Hepatocyte (in vitro differentiated cells): ENCODE measurements around the gene COG1. TPM values are rescaled to one million over a fixed set of nuclear protein-coding genes. Genes with fewer than 3 reads are reported as not detected.

Source experiments
- DNase-seq: peaks from one replicate; pipeline ENCODE4 v3.0.0-alpha.2; 2016; ENCODE audit warnings: low spot score
- H2AFZ ChIP-seq: fragments of 200-600 bp; sonication (generic); 2 replicates; pipeline ENCODE4 v1.6.0; 2016; ENCODE audit warnings: antibody characterized with exemption, mild to moderate bottlenecking
- H3K27ac ChIP-seq: fragments of 200-600 bp; sonication (generic); 2 replicates; pipeline ENCODE4 v1.5.1; 2016; ENCODE audit warnings: mild to moderate bottlenecking
- H3K27me3 ChIP-seq: fragments of 200-600 bp; sonication (generic); 2 replicates; pipeline ENCODE4 v1.6.1; 2016
- H3K36me3 ChIP-seq: fragments of 200-600 bp; sonication (generic); replicated peaks from 2 replicates; pipeline ENCODE4 v1.5.1; 2016; ENCODE audit warnings: low read depth; ENCODE audit not compliant: insufficient read depth
- H3K4me1 ChIP-seq: fragments of 200-600 bp; sonication (generic); 2 replicates; pipeline ENCODE4 v1.5.1; 2016; ENCODE audit warnings: mild to moderate bottlenecking, moderate library complexity; ENCODE audit not compliant: insufficient read depth
- H3K4me2 ChIP-seq: fragments of 200-600 bp; sonication (generic); 2 replicates; pipeline ENCODE4 v1.6.0; 2016
- H3K4me3 ChIP-seq: fragments of 200-600 bp; sonication (generic); 2 replicates; pipeline ENCODE4 v1.5.1; 2016; ENCODE audit warnings: mild to moderate bottlenecking
- H3K79me2 ChIP-seq: fragments of 200-600 bp; sonication (generic); 2 replicates; pipeline ENCODE4 v1.6.0; 2017; ENCODE audit warnings: mild to moderate bottlenecking
- H3K9me2 ChIP-seq: fragments of 200-600 bp; sonication (generic); replicated peaks from 2 replicates; pipeline ENCODE4 v1.6.0; 2017; ENCODE audit warnings: mild to moderate bottlenecking; ENCODE audit not compliant: insufficient read depth
- H3K9me3 ChIP-seq: fragments of 200-600 bp; sonication (generic); 2 replicates; pipeline ENCODE4 v1.5.1; 2016; ENCODE audit warnings: low read depth, mild to moderate bottlenecking
- H4K20me1 ChIP-seq: fragments of 200-600 bp; sonication (generic); 2 replicates; pipeline ENCODE4 v1.6.0; 2016; ENCODE audit warnings: mild to moderate bottlenecking; ENCODE audit not compliant: insufficient read depth, poor library complexity, severe bottlenecking
- EZH2 ChIP-seq: fragments of 200-600 bp; sonication (generic); IDR thresholded peaks from 2 replicates; pipeline ENCODE4 v1.6.1; 2016; ENCODE audit warnings: antibody characterized with exemption, mild to moderate bottlenecking, borderline replicate concordance
- EZH2phosphoT487 ChIP-seq: fragments of 200-600 bp; sonication (generic); IDR thresholded peaks from one replicate; pipeline ENCODE4 v1.6.1; 2018; ENCODE audit warnings: antibody characterized with exemption, mild to moderate bottlenecking, low read depth, moderate library complexity; ENCODE audit not compliant: unreplicated experiment, severe bottlenecking
- WGBS: methylation state at CpG from one replicate; pipeline ENCODE4 v1.1.6; 2016; ENCODE audit warnings: low lambda C conversion rate; ENCODE audit errors: missing lambda C conversion rate; 5-methylcytosine and 5-hydroxymethylcytosine counted together
- polyA plus RNA-seq: library from polyadenylated mRNA; unstranded; fragments of >200 nt; fragmentation: Nextera tagmentation; extraction: Ambion mirVana; gene quantifications from 2 replicates; pipeline ENCODE4 v1.2.1, GENCODE V29; 2016
- total RNA-seq: library from RNA; depleted of rRNA; stranded (reverse); fragments of >200 nt; gene quantifications from 2 replicates; pipeline ENCODE4 v1.2.3, GENCODE V29; 2014
- TF ChIP-seq, protein P1 (sequence below): fragments of 200-600 bp; sonication (generic); IDR thresholded peaks from 2 replicates; pipeline ENCODE4 v1.5.1; 2016; ENCODE audit warnings: antibody characterized with exemption, mild to moderate bottlenecking; ENCODE audit not compliant: poor library complexity

The COG1 gene
- total and polyA plus RNA-seq, 2 experiments from 2014 or later = 19.6 to 26.8 TPM

DNA sequence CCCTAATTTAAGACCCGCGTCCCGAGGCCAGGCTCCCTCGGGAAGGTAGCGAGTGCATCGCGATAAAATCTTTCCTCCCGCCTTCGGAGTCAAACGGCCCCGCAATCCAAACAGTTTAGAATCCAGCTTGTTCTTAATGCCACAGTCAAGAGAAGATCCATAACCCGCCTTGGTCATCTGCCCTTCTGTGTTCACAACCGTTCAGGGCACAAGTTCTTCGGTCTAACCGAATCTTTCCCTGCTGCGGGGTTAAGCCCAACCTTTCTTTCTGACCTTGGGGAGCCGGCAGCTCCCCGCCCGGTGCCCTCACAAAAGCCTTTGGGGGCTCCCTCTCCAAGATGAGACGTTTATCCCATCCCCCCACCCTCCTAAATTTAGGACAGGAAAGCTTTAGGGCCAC, 38.5 kb downstream of the COG1 start:
- Histone ChIP-seq H3K9me3 (no peaks in the 10 kb centered on the region), H3K36me3 (no peaks in the 10 kb centered on the region), H2AFZ (peak overlapping the region; percentile 67), H3K4me2 (peak overlapping the region; percentile 92), H3K4me1 (peaks cover 7% of the 10 kb centered on the region), H3K4me3 (peak overlapping the region; percentile 70), H3K27me3 (no peaks in the 10 kb centered on the region), H4K20me1 (peaks cover 4% of the 10 kb centered on the region), H3K9me2 (no peaks in the 10 kb centered on the region), H3K27ac (peak overlapping the region; percentile 65), H3K79me2 (peaks cover 73% of the 10 kb centered on the region)
- under 1% methylated on average over 19 of the region's 20 CpGs for WGBS
- peak; percentile 45 for DNase-seq
- TF ChIP-seq EZH2 = no peak
- TF ChIP-seq, protein P1, sequence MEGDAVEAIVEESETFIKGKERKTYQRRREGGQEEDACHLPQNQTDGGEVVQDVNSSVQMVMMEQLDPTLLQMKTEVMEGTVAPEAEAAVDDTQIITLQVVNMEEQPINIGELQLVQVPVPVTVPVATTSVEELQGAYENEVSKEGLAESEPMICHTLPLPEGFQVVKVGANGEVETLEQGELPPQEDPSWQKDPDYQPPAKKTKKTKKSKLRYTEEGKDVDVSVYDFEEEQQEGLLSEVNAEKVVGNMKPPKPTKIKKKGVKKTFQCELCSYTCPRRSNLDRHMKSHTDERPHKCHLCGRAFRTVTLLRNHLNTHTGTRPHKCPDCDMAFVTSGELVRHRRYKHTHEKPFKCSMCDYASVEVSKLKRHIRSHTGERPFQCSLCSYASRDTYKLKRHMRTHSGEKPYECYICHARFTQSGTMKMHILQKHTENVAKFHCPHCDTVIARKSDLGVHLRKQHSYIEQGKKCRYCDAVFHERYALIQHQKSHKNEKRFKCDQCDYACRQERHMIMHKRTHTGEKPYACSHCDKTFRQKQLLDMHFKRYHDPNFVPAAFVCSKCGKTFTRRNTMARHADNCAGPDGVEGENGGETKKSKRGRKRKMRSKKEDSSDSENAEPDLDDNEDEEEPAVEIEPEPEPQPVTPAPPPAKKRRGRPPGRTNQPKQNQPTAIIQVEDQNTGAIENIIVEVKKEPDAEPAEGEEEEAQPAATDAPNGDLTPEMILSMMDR = no peak
- no peak for TF ChIP-seq EZH2phosphoT487

DNA sequence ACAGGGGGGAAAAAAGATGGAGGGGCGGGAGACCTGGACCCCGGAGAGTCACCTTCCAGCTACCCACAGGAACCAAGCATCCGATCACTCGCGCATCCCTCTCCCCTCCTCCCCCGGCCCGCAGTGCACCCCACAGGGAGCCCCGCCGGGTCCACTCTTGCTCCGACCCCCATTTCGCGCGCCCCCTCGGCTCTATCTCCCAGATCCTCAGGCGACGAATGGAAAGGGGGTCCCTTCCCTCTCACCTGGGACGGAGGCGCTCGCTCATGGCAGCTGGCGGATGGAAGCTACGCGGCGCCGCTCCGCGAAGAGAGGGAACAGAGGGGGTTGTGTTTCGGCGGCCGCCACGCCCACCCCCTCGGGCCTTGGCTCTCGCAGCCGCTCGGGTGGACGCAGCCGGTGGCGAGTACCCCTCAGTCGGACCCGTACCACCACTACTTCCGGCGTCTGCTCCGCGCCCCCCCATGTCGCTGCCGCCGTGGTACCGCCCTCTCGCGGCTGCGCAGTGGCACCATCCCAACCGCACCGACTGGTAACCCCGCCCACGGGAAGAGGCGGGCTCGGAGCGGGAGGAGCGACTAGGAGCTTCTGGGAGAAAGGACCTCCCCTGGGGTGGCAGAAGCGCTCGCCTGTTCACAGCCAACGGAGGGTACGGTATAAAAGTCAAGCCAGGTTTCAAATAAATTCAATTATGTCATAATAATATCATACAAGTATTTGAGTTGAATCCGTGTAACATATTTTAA, 39.2 kb downstream of the COG1 start:
- under 1% methylated on average over 54 of the region's 63 CpGs for WGBS
- TF ChIP-seq EZH2phosphoT487 = no peak
- no peaks in the 10 kb centered on the region for H3K36me3 ChIP-seq
- peak; percentile 98 for DNase-seq
- peak overlapping the region; percentile 70 for H3K4me3 ChIP-seq
- H3K79me2 ChIP-seq = peaks cover 73% of the 10 kb centered on the region
- no peaks in the 10 kb centered on the region for H3K9me3 ChIP-seq
- H3K4me1 ChIP-seq = peaks cover 7% of the 10 kb centered on the region
- H4K20me1 ChIP-seq = peaks cover 4% of the 10 kb centered on the region
- H3K27ac ChIP-seq = peak overlapping the region; percentile 76
- peak overlapping the region; percentile 67 for H2AFZ ChIP-seq
- H3K9me2 ChIP-seq = no peaks in the 10 kb centered on the region
- H3K4me2 ChIP-seq = peak overlapping the region; percentile 92
- H3K27me3 ChIP-seq = no peaks in the 10 kb centered on the region

DNA sequence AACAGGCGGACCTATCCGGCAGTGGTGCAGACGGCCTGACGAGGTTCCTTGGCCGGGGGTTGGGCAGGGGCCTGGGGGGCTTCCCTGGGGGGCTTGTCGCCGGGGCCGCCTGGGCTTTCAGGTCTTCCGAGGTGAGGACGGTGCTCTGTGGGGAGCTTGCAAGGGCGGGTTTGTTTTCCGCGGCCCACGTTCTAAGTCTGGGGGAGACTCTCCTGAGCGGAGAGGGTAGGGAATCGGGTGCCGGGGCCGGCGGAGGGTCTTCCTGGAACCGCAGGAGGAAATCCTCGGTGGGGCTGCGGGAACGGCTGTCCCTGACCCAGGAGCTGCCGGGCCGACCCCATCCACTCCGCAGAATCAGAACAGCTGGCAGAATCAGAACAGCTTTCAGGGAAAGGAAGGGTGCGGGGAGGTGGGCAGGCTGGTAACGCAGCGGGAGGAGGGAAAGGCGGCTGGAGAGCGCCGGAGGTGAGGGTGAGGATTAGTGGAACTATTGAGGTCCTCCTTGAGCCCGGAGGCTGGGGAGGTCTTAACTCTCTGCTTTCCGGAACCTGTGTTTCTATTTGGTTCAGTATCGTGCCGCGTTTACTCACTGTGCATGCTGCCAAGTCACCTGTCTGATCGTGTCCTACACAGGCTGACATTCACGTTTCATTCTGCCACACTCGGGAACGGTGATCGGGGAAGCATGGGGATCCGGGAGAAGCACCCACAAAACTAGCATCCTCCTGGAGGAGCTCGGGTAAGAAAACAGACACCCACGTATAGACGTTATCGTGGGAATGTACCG, 39.9 kb downstream of the COG1 start:
- H3K27me3 ChIP-seq = no peaks in the 10 kb centered on the region
- H3K79me2 ChIP-seq = peaks cover 73% of the 10 kb centered on the region
- no peaks in the 10 kb centered on the region for H3K36me3 ChIP-seq
- peak overlapping the region; percentile 76 for H3K27ac ChIP-seq
- no peaks in the 10 kb centered on the region for H3K9me3 ChIP-seq
- peaks cover 4% of the 10 kb centered on the region for H4K20me1 ChIP-seq
- H3K4me2 ChIP-seq = peak overlapping the region; percentile 91
- TF ChIP-seq EZH2phosphoT487 (no peak), EZH2 (no peak)
- TF ChIP-seq, protein P1 = no peak
- WGBS = 2% methylated on average over 39 of the region's 48 CpGs
- peak overlapping the region; percentile 40 for H3K4me3 ChIP-seq
- peaks cover 7% of the 10 kb centered on the region for H3K4me1 ChIP-seq
- no peaks in the 10 kb centered on the region for H3K9me2 ChIP-seq
- DNase-seq = peak; percentile 67
- H2AFZ ChIP-seq = peak overlapping the region; percentile 65

DNA sequence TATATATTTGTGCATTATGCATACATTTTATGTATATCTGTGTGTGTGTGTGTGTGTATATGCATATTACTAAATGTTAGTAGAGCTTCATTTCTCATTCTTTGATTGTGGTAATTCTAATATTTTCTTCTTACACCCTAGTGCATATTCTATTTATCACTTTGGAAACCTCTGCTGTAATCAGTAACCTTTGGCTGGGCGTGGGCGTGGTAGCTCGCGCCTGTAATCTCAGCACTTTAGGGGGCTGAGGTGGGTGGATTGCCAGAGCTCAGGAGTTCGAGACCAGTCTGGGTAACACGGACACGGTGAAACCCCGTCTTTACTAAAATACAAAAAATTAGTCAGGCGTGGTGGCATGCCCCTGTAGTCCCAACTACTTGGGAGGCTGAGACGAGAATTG, 41.9 kb downstream of the COG1 start:
- Histone ChIP-seq H3K9me3 (no peaks in the 10 kb centered on the region), H3K36me3 (no peaks in the 10 kb centered on the region), H3K4me1 (peaks cover 7% of the 10 kb centered on the region), H3K79me2 (peaks cover 76% of the 10 kb centered on the region), H3K4me2 (no peak overlapping the region), H4K20me1 (no peaks in the 10 kb centered on the region), H3K27me3 (no peaks in the 10 kb centered on the region), H2AFZ (no peak overlapping the region), H3K27ac (no peak overlapping the region), H3K9me2 (no peaks in the 10 kb centered on the region), H3K4me3 (no peak overlapping the region)
- 92% methylated on average over 10 of the region's 10 CpGs for WGBS
- no peak for DNase-seq
- TF ChIP-seq EZH2phosphoT487 = no peak
- no peak for TF ChIP-seq EZH2
- TF ChIP-seq, protein P1 = no peak
